Forelimb muscle (tissue), 1 donor: Measurements from ENCODE around the gene ENTR1. TPM values are rescaled to one million over a fixed set of nuclear protein-coding genes. Genes with fewer than 3 reads are reported as not detected.

Experiments used
- DNase-seq: peaks from one replicate; pipeline ENCODE4 v3.0.0-alpha.2; 2013; ENCODE audit warnings: low read depth
- polyA plus RNA-seq: library from polyadenylated mRNA; unstranded; fragments of 120-200 nt; gene quantifications from one replicate; pipeline ENCODE4 v1.2.1, GENCODE V29; 2013; ENCODE audit not compliant: insufficient read length

The ENTR1 gene
- polyA plus RNA-seq, 1 donor, result 29.3 TPM

GRCh38 chr9:136397643-136398042, 12.8 kb downstream of the ENTR1 start:
- no peak for DNase-seq

- no peak for DNase-seq
Observed at GRCh38 chr9:136396219-136396515, 14.2 kb downstream of the ENTR1 start.

DNA sequence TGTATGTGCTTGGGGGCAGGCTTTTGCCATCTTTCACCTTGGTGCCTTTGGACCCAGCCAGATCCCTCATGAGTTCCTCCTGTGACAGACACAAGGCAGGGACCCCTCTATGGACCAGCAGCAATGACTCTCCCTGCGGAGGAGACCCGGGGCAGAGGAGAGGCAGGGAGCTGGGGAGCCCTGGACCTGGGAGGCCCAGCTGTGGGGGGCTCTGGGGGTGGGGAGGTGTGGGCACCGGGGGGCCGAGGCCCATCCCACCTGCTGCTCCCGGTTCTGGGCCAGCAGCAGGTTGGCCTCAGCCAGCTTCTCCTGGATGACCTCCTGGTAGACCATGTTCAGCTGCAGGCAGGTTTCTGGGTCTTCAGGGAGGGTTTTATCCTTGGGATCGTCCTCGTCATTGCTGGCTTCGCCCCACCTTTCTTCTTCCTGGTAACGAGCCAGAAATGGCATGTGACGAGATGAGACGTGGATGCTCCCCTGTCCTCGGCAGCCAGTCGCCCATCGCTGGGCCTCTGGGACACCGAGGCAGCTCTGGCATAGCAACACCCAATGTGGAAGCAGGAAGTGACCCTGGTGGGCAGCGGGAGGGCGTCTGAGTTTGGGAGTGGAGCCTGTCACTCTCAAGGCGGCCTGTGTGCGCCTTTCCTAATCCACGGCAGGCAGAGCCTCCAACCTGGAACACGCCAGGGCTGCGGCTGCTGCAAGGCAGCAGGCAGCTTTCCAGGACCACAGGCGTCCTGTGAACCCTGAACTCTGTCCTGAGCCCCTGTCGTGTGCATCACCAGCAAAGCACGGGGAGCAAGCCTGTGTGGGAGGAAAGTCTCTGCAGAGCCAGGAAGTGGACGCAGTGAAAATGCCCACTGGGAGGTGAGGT, 14.8 kb downstream of the ENTR1 start:
- DNase-seq, result no peak

DNA sequence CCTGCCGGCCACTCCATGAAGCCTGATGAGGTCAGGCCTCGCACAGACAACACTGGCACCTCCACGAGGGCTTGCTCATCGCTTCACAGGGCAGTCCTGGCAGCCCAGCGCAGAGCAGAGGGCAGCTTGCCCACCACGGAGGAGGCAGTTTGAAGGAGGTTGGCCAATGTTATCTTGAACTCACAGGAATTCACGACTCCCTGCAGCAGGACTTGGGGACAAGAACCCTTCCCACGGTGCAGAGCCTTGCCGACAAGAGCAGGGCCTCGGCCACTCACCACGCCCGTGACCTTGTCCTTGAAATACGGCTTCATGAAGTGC, 15.4 kb downstream of the ENTR1 start:
- no peak for DNase-seq

- DNase-seq, result no peak
Observed at GRCh38 chr9:136394312-136395019, 15.9 kb downstream of the ENTR1 start.

GRCh38 chr9:136393531-136393930, 16.9 kb downstream of the ENTR1 start:
- DNase-seq, result no peak

- DNase-seq, result no peak
Observed at GRCh38 chr9:136392538-136393449, 17.6 kb downstream of the ENTR1 start.

GRCh38 chr9:136391737-136392537, 18.5 kb downstream of the ENTR1 start:
- DNase-seq, result no peak

DNA sequence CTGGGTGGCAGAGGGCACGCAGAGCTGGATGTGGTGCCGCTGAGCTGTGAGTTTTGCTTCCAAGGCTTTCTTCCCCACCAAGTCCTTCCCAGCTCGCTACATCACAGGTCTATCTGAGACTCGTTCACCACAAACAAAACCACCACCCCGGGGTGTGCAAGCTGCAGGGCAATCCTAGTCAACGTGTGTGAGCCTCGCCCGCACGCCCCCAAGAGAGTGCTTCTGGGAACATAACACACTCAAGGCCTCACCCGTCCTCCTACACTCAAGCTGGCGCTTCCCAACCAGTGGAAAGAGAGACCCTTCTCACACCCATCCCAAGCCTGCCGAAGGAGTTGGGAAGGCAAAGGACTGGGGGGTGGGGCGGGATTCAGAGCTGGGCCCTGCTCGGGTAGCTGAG, 21.0 kb downstream of the ENTR1 start:
- no peak for DNase-seq

DNA sequence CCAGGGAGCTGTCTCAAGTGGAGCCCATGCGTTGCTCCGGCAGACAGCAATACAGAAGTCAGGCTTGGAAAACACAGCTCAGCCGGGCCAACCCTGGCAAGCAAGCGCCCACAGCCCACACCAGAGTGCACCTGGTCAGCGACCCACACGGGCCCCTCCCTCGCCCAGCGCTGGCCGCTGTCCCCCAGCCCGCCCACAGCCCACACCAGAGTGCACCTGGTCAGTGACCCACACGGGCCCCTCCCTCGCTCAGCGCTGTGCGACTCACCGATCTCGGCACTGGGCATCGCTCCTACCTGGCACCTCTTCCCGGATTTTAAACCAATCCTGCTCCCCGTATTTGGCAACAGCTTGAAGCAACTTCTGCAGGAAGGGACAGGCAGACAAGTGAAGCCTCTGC, 23.2 kb downstream of the ENTR1 start:
- no peak for DNase-seq

DNA sequence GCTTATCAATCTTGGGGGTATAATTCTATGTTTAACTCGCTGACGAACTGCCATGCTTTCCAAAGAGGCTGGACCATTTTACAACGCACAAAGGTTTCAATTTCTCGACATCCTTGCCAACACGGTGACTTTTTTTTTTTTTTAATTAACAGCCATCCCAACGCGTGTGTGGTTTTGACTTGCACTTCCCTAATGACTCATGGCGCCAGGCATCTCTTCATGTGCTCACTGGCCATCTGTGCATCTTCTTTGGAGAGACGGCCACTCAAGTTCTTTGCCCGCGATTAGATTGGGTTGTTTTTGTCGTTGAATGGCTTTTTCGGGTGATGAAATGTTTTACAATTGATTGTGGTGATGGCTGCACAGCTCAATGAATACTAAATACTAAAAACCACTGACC, 24.4 kb downstream of the ENTR1 start:
- no peak for DNase-seq

GRCh38 chr9:136385015-136385414, 25.4 kb downstream of the ENTR1 start:
- no peak for DNase-seq

- no peak for DNase-seq
Observed at GRCh38 chr9:136383436-136383835, 27.0 kb downstream of the ENTR1 start.

GRCh38 chr9:136381966-136382513, 28.4 kb downstream of the ENTR1 start:
- DNase-seq, result no peak

- no peak for DNase-seq
Observed at GRCh38 chr9:136381311-136381710, 29.1 kb downstream of the ENTR1 start.

DNA sequence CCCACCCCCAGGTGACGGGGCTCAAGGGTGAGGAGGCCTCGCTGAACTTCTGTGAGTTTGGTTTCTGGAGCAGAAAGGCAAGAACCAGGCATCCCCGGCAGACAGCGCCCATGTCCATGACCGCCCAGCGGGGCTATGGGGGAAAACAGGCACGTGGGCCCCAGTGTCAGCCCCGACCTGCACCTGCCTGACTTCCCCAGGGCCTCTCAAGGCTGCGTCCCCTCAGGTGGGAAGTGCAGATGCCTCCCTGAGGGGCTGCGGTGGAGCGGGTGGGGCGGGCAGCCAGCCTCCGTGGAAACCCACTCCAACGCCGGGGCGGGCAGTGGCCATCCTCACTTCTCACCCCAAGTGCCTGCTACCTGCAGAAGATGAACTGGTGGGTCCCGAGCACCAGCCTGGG, 30.0 kb downstream of the ENTR1 start:
- no peak for DNase-seq

- DNase-seq, result no peak
Observed at GRCh38 chr9:136379891-136380290, 30.5 kb downstream of the ENTR1 start.

DNA sequence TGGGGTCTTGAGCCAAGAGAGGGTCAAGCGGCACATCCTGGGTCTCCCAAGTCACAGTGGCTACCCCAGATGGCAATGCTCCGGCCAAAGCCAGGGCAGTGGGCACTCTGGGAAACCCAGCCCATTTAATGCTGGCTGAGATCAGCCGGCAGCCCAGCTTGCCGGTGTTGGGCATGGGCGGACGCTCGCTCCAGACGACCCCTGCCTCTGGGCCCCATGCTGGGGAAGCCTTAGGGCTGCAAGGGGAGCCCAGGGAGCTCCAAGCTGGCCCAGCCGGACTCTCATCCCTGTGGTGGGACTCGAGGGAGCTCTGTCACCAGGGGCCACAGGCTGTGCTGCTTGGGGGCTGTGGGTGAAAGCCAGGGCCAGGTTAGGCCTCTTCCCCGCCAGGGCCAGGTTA, 31.0 kb downstream of the ENTR1 start:
- no peak for DNase-seq

DNA sequence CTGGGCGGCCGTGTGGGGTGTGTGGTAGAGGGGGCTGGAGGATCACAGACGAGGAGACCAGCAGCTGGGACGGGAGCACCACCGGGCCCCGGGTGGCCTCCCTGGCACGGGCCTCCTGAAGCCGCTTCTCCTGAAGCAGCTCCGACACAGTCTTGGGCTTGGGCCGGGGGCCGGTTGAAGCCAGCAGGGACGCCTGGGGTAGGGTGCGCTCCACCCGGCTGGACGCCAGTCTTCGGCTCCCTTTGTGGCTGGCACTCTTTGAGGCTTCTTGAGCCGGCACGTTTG, 31.5 kb downstream of the ENTR1 start:
- DNase-seq, result no peak

GRCh38 chr9:136378170-136379002, 32.0 kb downstream of the ENTR1 start:
- DNase-seq, result no peak
